Measurements from ENCODE around the gene RPL10. TPM values are rescaled to one million over a fixed set of nuclear protein-coding genes. Genes with fewer than 3 reads are reported as not detected.
"Not testable (repeated sequence)": the region's sequence is repeated elsewhere in the genome, so short reads cannot be mapped to it uniquely, and the experiment has no call there.

Gene RPL10
- total and polyA plus RNA-seq, 7 experiments from 2014 or later: 2,926 to 7,439 (median 5,067) TPM

DNA sequence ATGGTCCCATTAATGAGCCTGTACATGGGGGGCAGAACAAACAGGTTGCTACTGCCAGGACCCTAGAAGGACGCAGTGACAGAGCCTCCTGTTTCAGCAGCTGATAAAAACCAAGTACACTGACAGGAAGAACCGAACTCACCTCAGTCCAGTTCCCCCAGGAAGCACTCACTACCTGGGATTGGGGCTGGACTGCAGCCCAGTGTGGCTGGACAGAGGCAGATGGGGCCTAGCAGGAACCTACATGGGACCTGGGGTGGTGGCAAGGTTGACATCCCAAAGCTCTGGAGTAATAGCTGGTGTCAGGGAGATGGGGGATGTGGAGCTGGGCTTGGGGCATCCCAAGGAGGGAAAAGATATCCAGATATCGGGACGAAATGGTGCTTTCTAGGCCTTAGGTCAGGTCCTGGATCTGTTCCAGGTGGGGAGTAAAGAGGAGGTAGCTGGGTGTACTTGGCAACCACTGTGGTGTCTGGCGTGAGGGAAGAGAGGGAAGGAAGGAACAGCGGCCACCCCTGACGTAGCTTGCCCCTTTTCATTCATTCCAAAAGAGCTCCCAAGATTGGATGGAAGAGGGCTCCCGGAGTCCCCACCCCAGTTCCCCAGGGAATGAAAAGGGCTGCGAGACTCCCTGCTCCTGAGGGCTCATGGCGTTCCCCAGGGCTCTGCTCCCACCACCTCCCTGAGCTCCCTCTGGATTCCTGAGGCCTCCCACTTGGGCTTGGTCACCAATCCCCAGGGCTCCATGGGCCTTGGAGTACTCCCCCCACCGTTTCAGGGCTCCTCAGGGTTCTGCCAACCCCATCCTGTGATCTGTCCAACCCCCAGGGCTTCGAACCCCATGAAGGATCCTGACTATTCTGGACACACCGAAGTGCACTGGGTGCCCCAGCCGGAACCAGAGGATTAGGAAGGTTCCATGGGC, 14.6 kb upstream of the RPL10 start:
- H3K27me3 Mint-ChIP-seq: no peaks in the 10 kb centered on the region
- peak overlapping the region in 4 of 9 donors; percentile 41 to 73 (median 68) for H3K27ac Mint-ChIP-seq
- Histone ChIP-seq H3K36me3 (ENCODE audit: control insufficient read depth in 2 of 3, insufficient read depth in 3 of 3, low read length in 3 of 3) (peaks cover 0 to 13% (median 0%) of the 10 kb centered on the region in 3 experiments), H3K4me1 (ENCODE audit: control insufficient read depth in 2 of 2, insufficient read depth in 2 of 2, low read length in 2 of 2) (peaks cover 10% of the 10 kb centered on the region in 2 donors), H3K9me3 (ENCODE audit: control insufficient read depth in 2 of 3, low read length in 3 of 3) (no peaks in the 10 kb centered on the region), H3K27me3 (ENCODE audit: control insufficient read depth in 2 of 2, insufficient read depth in 2 of 2, low read length in 2 of 2) (no peaks in the 10 kb centered on the region), H3K4me3 (ENCODE audit: low read length) (no peak overlapping the region), H3K27ac (ENCODE audit: low read depth, low read length) (no peak overlapping the region)
- no peak overlapping the region for H3K4me3 Mint-ChIP-seq
- peaks cover 3 to 14% (median 12%) of the 10 kb centered on the region in 7 donors for H3K4me1 Mint-ChIP-seq
- H3K9me3 Mint-ChIP-seq: peaks cover 0 to 2% (median 0%) of the 10 kb centered on the region in 11 donors
- ChIA-PET CTCF (interaction anchor here (0.9 to 2.1 kb wide), 2 partner anchors 10 to 159 kb away, joined by 3 to 5 read pairs; no protein-coding TSS in a partner anchor), POLR2A (interaction anchor here (1.4 to 2.1 kb wide), 3 partner anchors 10 to 36 kb away, joined by 4 to 10 read pairs (median 5); partner anchors contain the start of gene FLNA)
- intact Hi-C loops (cut with micrococcal nuclease): no loop called here
- ATAC-seq (no peak), DNase-seq (no peak)
- peaks cover 0 to 3% (median 0%) of the 10 kb centered on the region in 5 donors for H3K36me3 Mint-ChIP-seq

DNA sequence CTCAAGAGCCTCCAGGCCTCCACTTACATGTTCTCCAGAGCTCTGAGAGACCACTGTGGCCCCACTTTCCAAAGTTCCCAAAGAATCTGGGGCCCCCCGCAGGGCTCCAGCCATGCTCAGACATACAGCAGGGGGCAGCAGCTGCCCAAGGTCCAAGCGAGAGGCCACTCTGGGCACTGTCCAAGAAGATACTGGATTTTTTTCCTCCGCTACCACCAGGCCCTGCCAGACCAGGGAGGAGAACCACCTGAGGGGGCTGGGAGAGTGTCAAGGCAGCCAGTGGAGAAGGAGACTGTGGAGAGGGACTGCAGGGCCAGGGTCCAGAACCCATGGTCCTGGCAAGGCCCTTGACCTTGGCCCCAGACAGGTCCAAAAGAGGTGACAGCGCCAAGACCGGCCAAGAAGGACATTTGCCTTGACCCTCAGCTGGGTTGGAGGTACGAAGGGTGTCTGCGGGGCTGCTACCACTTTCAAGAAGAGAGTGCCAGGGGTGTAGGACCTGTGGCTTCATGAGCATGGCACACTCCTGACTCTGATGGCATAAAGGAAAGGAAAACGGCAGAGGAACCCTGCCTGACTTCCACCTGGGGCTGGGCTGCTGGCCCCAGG, 13.8 kb upstream of the RPL10 start:
- Histone ChIP-seq H3K4me1 (ENCODE audit: control insufficient read depth in 2 of 2, insufficient read depth in 2 of 2, low read length in 2 of 2) (peaks cover 10% of the 10 kb centered on the region in 2 donors), H3K27me3 (ENCODE audit: control insufficient read depth in 2 of 2, insufficient read depth in 2 of 2, low read length in 2 of 2) (no peaks in the 10 kb centered on the region), H3K27ac (ENCODE audit: low read depth, low read length) (no peak overlapping the region), H3K9me3 (ENCODE audit: control insufficient read depth in 2 of 3, low read length in 3 of 3) (no peaks in the 10 kb centered on the region), H3K36me3 (ENCODE audit: control insufficient read depth in 2 of 3, insufficient read depth in 3 of 3, low read length in 3 of 3) (peaks cover 0 to 13% (median 0%) of the 10 kb centered on the region in 3 experiments), H3K4me3 (ENCODE audit: low read length) (no peak overlapping the region)
- ChIA-PET CTCF (interaction anchor here (0.9 to 2.1 kb wide), 2 partner anchors 11 to 158 kb away, joined by 3 to 5 read pairs; no protein-coding TSS in a partner anchor), POLR2A (interaction anchor here (1.4 to 2.1 kb wide), 3 partner anchors 11 to 36 kb away, joined by 4 to 10 read pairs (median 5); partner anchors contain the start of gene FLNA)
- Mint-ChIP-seq H3K4me3 (no peak overlapping the region), H3K27ac (peak overlapping the region in 3 of 9 donors; percentile 19 to 46 (median 41)), H3K4me1 (peaks cover 3 to 14% (median 12%) of the 10 kb centered on the region in 7 donors), H3K36me3 (peaks cover 0 to 3% (median 0%) of the 10 kb centered on the region in 5 donors), H3K9me3 (peaks cover 0 to 2% (median 0%) of the 10 kb centered on the region in 11 donors), H3K27me3 (no peaks in the 10 kb centered on the region)
- DNase-seq (no peak), ATAC-seq (no peak)
- intact Hi-C loops (cut with micrococcal nuclease): no loop called here

DNA sequence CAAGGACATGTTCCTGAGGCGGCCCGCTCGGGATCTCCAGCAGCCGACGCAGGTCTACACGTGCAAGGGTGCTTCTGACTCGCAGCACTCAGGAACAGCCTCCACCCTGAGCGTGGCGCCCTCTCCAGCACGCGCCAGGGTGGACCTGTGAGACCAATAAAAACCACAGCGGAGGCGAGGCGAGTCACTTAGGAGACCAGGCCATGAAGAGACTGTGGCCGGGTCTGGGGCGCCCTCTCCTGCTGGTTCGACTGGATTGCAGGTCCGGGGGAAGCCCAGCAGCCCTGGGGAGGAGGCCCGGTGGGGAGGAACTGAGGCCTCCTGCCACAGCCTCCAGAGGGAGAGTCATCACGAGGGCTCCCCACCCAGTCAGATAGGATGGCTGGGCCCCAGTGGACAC, 10.1 kb upstream of the RPL10 start:
- H3K4me3 Mint-ChIP-seq; DNase-seq; H3K9me3 ChIP-seq (ENCODE audit: control insufficient read depth in 2 of 3, low read length in 3 of 3); H3K27me3 Mint-ChIP-seq; H3K4me3 ChIP-seq (ENCODE audit: low read length); H3K36me3 Mint-ChIP-seq; H3K27ac ChIP-seq (ENCODE audit: low read depth, low read length); H3K27me3 ChIP-seq (ENCODE audit: control insufficient read depth in 2 of 2, insufficient read depth in 2 of 2, low read length in 2 of 2); H3K27ac Mint-ChIP-seq; H3K4me1 ChIP-seq (ENCODE audit: control insufficient read depth in 2 of 2, insufficient read depth in 2 of 2, low read length in 2 of 2); H3K9me3 Mint-ChIP-seq; POLR2A ChIA-PET; CTCF ChIA-PET; H3K36me3 ChIP-seq (ENCODE audit: control insufficient read depth in 2 of 3, insufficient read depth in 3 of 3, low read length in 3 of 3); intact Hi-C loops (cut with micrococcal nuclease); H3K4me1 Mint-ChIP-seq: not testable (repeated sequence)
- ATAC-seq: peak; percentile 44

DNA sequence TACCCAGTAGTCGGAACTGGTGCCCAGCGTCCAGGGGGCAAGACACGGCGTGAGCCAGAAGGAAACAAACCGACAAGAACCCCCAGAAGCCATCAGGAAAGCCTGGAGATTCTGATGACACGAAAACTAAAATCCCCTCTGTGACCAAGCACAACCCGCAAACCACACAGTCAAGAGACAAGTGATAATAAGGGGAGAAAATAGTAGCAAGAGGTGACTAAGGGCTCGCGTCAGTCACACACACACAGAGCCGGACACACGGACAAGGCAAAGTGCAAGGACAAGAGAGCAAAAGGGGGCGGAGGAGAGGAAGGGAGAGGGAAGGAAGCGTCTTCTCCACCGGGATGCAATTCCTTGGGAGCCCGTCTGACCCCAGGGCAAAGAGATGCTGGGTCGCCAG, 9.5 kb upstream of the RPL10 start:
- peak; percentile 14 for ATAC-seq
- not testable (repeated sequence) for H3K27ac ChIP-seq (ENCODE audit: low read depth, low read length)

GRCh38 chrX:154389812-154390747, 8.1 kb upstream of the RPL10 start:
- H3K4me1 Mint-ChIP-seq; H3K9me3 ChIP-seq (ENCODE audit: control insufficient read depth in 2 of 3, low read length in 3 of 3); H3K36me3 Mint-ChIP-seq; H3K4me3 ChIP-seq (ENCODE audit: low read length); H3K9me3 Mint-ChIP-seq; H3K27me3 ChIP-seq (ENCODE audit: control insufficient read depth in 2 of 2, insufficient read depth in 2 of 2, low read length in 2 of 2); CTCF ChIA-PET; H3K27ac Mint-ChIP-seq; H3K4me3 Mint-ChIP-seq; H3K27me3 Mint-ChIP-seq; H3K27ac ChIP-seq (ENCODE audit: low read depth, low read length); POLR2A ChIA-PET; H3K4me1 ChIP-seq (ENCODE audit: control insufficient read depth in 2 of 2, insufficient read depth in 2 of 2, low read length in 2 of 2); H3K36me3 ChIP-seq (ENCODE audit: control insufficient read depth in 2 of 3, insufficient read depth in 3 of 3, low read length in 3 of 3): not testable (repeated sequence)
- intact Hi-C loops (cut with micrococcal nuclease): loop anchor here in 1 of 2 donors (10.0 kb wide), 1 partner anchor 635 kb away; the partner anchor contains the start of genes F8 and FUNDC2
- ATAC-seq: peak; percentile 81
- DNase-seq: peak in 3 of 9 donors; percentile 41 to 65 (median 63)

More for the DNA sequence above, 9.5 kb upstream of the RPL10 start:
- DNase-seq; H3K27me3 ChIP-seq (ENCODE audit: control insufficient read depth in 2 of 2, insufficient read depth in 2 of 2, low read length in 2 of 2); H3K4me1 ChIP-seq (ENCODE audit: control insufficient read depth in 2 of 2, insufficient read depth in 2 of 2, low read length in 2 of 2); H3K4me3 Mint-ChIP-seq; POLR2A ChIA-PET; H3K9me3 ChIP-seq (ENCODE audit: control insufficient read depth in 2 of 3, low read length in 3 of 3); H3K9me3 Mint-ChIP-seq; CTCF ChIA-PET; H3K36me3 Mint-ChIP-seq; intact Hi-C loops (cut with micrococcal nuclease); H3K27ac Mint-ChIP-seq; H3K4me1 Mint-ChIP-seq; H3K27me3 Mint-ChIP-seq; H3K36me3 ChIP-seq (ENCODE audit: control insufficient read depth in 2 of 3, insufficient read depth in 3 of 3, low read length in 3 of 3); H3K4me3 ChIP-seq (ENCODE audit: low read length): not testable (repeated sequence)

GRCh38 chrX:154396363-154396762, 1.8 kb upstream of the RPL10 start:
- Mint-ChIP-seq H3K4me1 (peaks cover 6 to 22% (median 14%) of the 10 kb centered on the region in 7 donors), H3K27ac (peak overlapping the region in 1 of 9 donors; percentile 42), H3K36me3 (peaks cover 3 to 20% (median 16%) of the 10 kb centered on the region in 5 donors), H3K4me3 (peak overlapping the region in 4 of 10 donors; percentile 49 to 97 (median 74)), H3K9me3 (peaks cover 0 to 11% (median 0%) of the 10 kb centered on the region in 11 donors)
- ATAC-seq; H3K27me3 Mint-ChIP-seq; H3K27ac ChIP-seq (ENCODE audit: low read depth, low read length); H3K27me3 ChIP-seq (ENCODE audit: control insufficient read depth in 2 of 2, insufficient read depth in 2 of 2, low read length in 2 of 2); H3K4me3 ChIP-seq (ENCODE audit: low read length); CTCF ChIA-PET; H3K9me3 ChIP-seq (ENCODE audit: control insufficient read depth in 2 of 3, low read length in 3 of 3); DNase-seq: not testable (repeated sequence)
- H3K4me1 ChIP-seq (ENCODE audit: control insufficient read depth in 2 of 2, insufficient read depth in 2 of 2, low read length in 2 of 2): peaks cover 10 to 14% of the 10 kb centered on the region in 2 donors
- peaks cover 7 to 23% (median 11%) of the 10 kb centered on the region in 3 experiments for H3K36me3 ChIP-seq (ENCODE audit: control insufficient read depth in 2 of 3, insufficient read depth in 3 of 3, low read length in 3 of 3)
- intact Hi-C loops (cut with micrococcal nuclease): loop anchor here (5.0 to 10.0 kb wide), 5 partner anchors 41 to 628 kb away; partner anchors contain the start of genes F8 (in 1 of the 2), FUNDC2 (in 1 of the 2), GDI1 (in 1 of the 2) and HCFC1 (in 1 of the 2)
- POLR2A ChIA-PET: interaction anchor here (1.2 to 6.8 kb wide), 3 partner anchors 15 to 94 kb away, joined by 4 to 77 read pairs (median 6); partner anchors contain the start of genes DNASE1L1, SLC10A3 and TAFAZZIN
